Uterus (tissue), 2 donors: ENCODE data around the gene PRKCE.

Experiments
- CTCF ChIP-seq, 4 experiments: fragments of 200-600 bp in 2 of 4; fragments of 450-650 bp in 2 of 4; sonication (generic) in 2 of 4; IDR thresholded peaks; one replicate each; pipeline ENCODE4 v1.5.1; 2016 to 2019; ENCODE audit warnings: antibody characterized with exemption in 4 of 4, mild to moderate bottlenecking in 2 of 4, moderate library complexity in 1 of 4
- POLR2A ChIP-seq, 2 donors: fragments of 450-650 bp; IDR thresholded peaks; one replicate each; pipeline ENCODE4 v1.6.1; 2016; ENCODE audit warnings: antibody characterized with exemption in 2 of 2, mild to moderate bottlenecking in 1 of 2, moderate library complexity in 1 of 2

GRCh38 chr2:46163098-46163430 lies 511.6 kb downstream of the PRKCE start:
- TF ChIP-seq CTCF (IDR thresholded peaks at IDR 0.05) (no peak), POLR2A (IDR thresholded peaks at IDR 0.05) (no peak)
